PFSK-1 (cell line): ENCODE data around the gene NAALADL2.

Experiments
- FOXP2 ChIP-seq: optimal IDR thresholded peaks from 2 replicates; pipeline ENCODE3; 2011; ENCODE audit warnings: borderline replicate concordance, control low read depth, inconsistent platforms; ENCODE audit not compliant: insufficient read depth; ENCODE audit errors: extremely low read length, extremely low read depth
- POLR2AphosphoS5 ChIP-seq: IDR thresholded peaks from 2 replicates; pipeline ENCODE4 v1.6.1; 2012; ENCODE audit warnings: low read depth, mild to moderate bottlenecking, control low read depth, low read length, moderate library complexity
- REST ChIP-seq, 2 experiments: IDR thresholded peaks; 2 replicates each; pipeline versions ENCODE4 v1.6.1 to v1.8.0; 2011 to 2012; ENCODE audit warnings: low read depth in 2 of 2, low read length in 2 of 2, control low read depth in 1 of 2, inconsistent platforms in 1 of 2, mild to moderate bottlenecking in 1 of 2, moderate library complexity in 1 of 2; ENCODE audit not compliant: insufficient read depth in 1 of 2
- SIN3A ChIP-seq: IDR thresholded peaks from 2 replicates; pipeline ENCODE4 v1.6.1; 2012; ENCODE audit warnings: mild to moderate bottlenecking, low read length, moderate library complexity, borderline replicate concordance; ENCODE audit not compliant: insufficient read depth
- TAF1 ChIP-seq: IDR thresholded peaks from 2 replicates; pipeline ENCODE4 v1.6.1; 2012; ENCODE audit warnings: low read length, control low read depth, borderline replicate concordance; ENCODE audit not compliant: insufficient read depth

NAALADL2 gene

GRCh38 chr3:174846055-174846454 is 13.1 kb upstream of the NAALADL2 start:
- no peak for TF ChIP-seq REST (IDR thresholded peaks at IDR 0.05; ENCODE audit: insufficient read depth in 1 of 2, low read depth in 2 of 2, low read length in 2 of 2)

GRCh38 chr3:174854987-174855386 is 4.1 kb upstream of the NAALADL2 start:
- no peak for TF ChIP-seq POLR2AphosphoS5
- no peak for TF ChIP-seq FOXP2
- TF ChIP-seq SIN3A = no peak
- TF ChIP-seq REST (IDR thresholded peaks at IDR 0.05; ENCODE audit: insufficient read depth in 1 of 2, low read depth in 2 of 2, low read length in 2 of 2) = no peak
- no peak for TF ChIP-seq TAF1

- TF ChIP-seq REST (IDR thresholded peaks at IDR 0.05; ENCODE audit: insufficient read depth in 1 of 2, low read depth in 2 of 2, low read length in 2 of 2) (no peak), FOXP2 (no peak), TAF1 (no peak), SIN3A (no peak), POLR2AphosphoS5 (no peak)
Measured at GRCh38 chr3:174857301-174857700, 1.8 kb upstream of the NAALADL2 start.

GRCh38 chr3:174858353-174858752 is 781 bp upstream of the NAALADL2 start:
- no peak for TF ChIP-seq REST (IDR thresholded peaks at IDR 0.05; ENCODE audit: insufficient read depth in 1 of 2, low read depth in 2 of 2, low read length in 2 of 2)
- TF ChIP-seq SIN3A = no peak
- no peak for TF ChIP-seq POLR2AphosphoS5
- no peak for TF ChIP-seq TAF1
- TF ChIP-seq FOXP2 = no peak

GRCh38 chr3:174859756-174860155 is 622 bp downstream of the NAALADL2 start:
- TF ChIP-seq REST (IDR thresholded peaks at IDR 0.05; ENCODE audit: insufficient read depth in 1 of 2, low read depth in 2 of 2, low read length in 2 of 2) = no peak
- no peak for TF ChIP-seq POLR2AphosphoS5
- no peak for TF ChIP-seq FOXP2
- TF ChIP-seq SIN3A = no peak
- no peak for TF ChIP-seq TAF1
